Measurements from ENCODE around the gene NID1.

Gene NID1

GRCh38 chr1:236002025-236002390, 62.9 kb downstream of the NID1 start:
- TF ChIP-seq CTCF (IDR thresholded peaks at IDR 0.05; ENCODE audit: control insufficient read depth, insufficient read depth, low read depth, low read length, missing control alignments) = no peak
- DNase-seq (ENCODE audit: low read depth) = no peak
- no peak overlapping the region for H3K4me3 ChIP-seq (ENCODE audit: control insufficient read depth, low read depth, low read length)

GRCh38 chr1:236000781-236001180, 64.1 kb downstream of the NID1 start:
- no peak for TF ChIP-seq CTCF (IDR thresholded peaks at IDR 0.05; ENCODE audit: control insufficient read depth, insufficient read depth, low read depth, low read length, missing control alignments)
- DNase-seq (ENCODE audit: low read depth) = no peak
- H3K4me3 ChIP-seq (ENCODE audit: control insufficient read depth, low read depth, low read length) = no peak overlapping the region

- no peak for DNase-seq (ENCODE audit: low read depth)
- TF ChIP-seq CTCF (IDR thresholded peaks at IDR 0.05; ENCODE audit: control insufficient read depth, insufficient read depth, low read depth, low read length, missing control alignments) = no peak
- H3K4me3 ChIP-seq (ENCODE audit: control insufficient read depth, low read depth, low read length) = no peak overlapping the region
Observed at GRCh38 chr1:235999259-235999925, 65.5 kb downstream of the NID1 start.

GRCh38 chr1:235998812-235999211, 66.1 kb downstream of the NID1 start:
- no peak for DNase-seq (ENCODE audit: low read depth)
- TF ChIP-seq CTCF (IDR thresholded peaks at IDR 0.05; ENCODE audit: control insufficient read depth, insufficient read depth, low read depth, low read length, missing control alignments) = no peak
- no peak overlapping the region for H3K4me3 ChIP-seq (ENCODE audit: control insufficient read depth, low read depth, low read length)

GRCh38 chr1:235997931-235998330, 67.0 kb downstream of the NID1 start:
- no peak for TF ChIP-seq CTCF (IDR thresholded peaks at IDR 0.05; ENCODE audit: control insufficient read depth, insufficient read depth, low read depth, low read length, missing control alignments)
- no peak overlapping the region for H3K4me3 ChIP-seq (ENCODE audit: control insufficient read depth, low read depth, low read length)
- DNase-seq (ENCODE audit: low read depth) = no peak

GRCh38 chr1:235997049-235997448, 67.8 kb downstream of the NID1 start:
- DNase-seq (ENCODE audit: low read depth) = no peak
- TF ChIP-seq CTCF (IDR thresholded peaks at IDR 0.05; ENCODE audit: control insufficient read depth, insufficient read depth, low read depth, low read length, missing control alignments) = no peak
- no peak overlapping the region for H3K4me3 ChIP-seq (ENCODE audit: control insufficient read depth, low read depth, low read length)

Measured in AG09309 (cell line).